NCI-H1930 (cell line): Measurements from ENCODE around the gene TAS1R1.

ENCODE experiments used
- DNase-seq, 2 experiments: peaks; one replicate each; lab custom pipeline; 2025; lab: John Stamatoyannopoulos, UW

The TAS1R1 gene

DNA sequence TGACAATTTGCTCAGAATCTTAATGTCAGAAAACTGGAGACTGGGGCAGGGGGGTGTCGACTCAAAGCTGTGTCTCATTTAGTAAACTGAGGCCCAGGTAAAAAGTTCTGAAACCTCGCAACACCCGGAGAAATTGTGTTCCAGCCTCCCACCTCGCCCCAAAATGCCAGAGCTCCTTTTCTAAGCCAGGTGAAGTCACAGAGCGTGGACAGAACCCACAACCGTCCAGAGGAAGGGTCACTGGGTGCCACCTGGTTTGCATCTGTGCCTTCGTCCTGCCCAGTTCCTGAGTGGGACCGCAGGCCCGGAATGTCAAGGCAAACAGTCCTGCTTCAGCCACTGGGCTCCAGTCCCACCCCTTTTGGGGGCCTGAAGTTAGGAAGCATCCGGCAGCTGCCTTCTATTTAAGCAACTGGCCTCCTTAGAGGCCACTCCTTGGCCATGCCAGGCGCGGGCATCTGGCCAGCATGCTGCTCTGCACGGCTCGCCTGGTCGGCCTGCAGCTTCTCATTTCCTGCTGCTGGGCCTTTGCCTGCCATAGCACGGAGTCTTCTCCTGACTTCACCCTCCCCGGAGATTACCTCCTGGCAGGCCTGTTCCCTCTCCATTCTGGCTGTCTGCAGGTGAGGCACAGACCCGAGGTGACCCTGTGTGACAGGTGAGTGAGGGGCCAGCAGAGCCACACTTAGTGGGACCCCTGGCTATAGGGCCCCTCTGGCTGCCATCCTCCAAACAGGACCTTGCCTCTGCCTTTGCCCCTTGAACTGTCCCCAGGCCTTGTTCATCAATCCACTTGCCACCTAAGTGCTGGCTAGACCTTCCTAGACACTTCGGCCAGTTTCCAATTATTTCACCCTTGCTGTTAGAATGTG is at the start of gene TAS1R1:
TSS of gene TAS1R1 (plus strand) at position 401 of the 872 bp plus-strand sequence. CDS start at position 468, 67 bp downstream.
- DNase-seq: no peak

DNA sequence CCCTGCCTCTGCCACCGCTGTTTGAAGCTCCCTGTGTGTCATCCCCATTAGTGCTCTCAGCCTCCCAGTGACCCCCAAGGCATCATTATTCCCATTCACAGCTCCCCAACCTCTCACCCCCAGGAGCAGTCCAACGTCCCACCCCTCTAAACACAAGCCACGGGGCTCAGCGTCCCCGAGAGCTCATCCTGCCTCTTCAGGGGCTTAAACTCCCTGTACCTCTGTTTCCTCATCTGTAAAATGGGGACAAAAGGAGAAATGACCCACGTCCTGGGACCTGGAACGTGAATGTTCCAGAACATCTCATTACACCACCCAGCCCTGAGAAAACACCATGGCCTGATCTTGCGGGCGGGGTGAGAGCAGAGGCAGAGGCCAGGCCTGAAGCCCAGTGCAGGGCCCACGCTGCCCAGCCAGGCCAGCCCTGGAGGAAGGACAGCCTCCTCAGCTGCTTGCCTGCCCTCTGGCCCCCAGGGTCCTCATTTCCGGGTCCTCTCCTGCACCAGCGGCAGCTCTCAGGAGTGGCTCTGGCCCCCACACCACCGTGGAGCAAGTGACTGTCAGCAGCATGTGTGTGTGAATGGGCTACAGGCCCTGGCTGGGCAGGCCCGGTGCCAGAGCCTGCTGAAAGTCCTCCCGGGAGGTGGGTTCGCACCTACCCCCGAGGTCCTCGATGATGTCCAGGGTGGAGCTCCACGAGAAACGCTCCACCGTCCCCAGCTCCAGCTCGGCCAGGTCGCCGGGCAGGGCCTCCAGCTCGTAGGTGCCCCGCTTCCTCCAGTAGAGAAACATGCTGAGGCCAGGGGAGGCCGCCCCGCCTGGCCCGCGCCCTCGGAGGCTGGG is 49.5 kb upstream of the TAS1R1 start:
- no peak for DNase-seq

DNA sequence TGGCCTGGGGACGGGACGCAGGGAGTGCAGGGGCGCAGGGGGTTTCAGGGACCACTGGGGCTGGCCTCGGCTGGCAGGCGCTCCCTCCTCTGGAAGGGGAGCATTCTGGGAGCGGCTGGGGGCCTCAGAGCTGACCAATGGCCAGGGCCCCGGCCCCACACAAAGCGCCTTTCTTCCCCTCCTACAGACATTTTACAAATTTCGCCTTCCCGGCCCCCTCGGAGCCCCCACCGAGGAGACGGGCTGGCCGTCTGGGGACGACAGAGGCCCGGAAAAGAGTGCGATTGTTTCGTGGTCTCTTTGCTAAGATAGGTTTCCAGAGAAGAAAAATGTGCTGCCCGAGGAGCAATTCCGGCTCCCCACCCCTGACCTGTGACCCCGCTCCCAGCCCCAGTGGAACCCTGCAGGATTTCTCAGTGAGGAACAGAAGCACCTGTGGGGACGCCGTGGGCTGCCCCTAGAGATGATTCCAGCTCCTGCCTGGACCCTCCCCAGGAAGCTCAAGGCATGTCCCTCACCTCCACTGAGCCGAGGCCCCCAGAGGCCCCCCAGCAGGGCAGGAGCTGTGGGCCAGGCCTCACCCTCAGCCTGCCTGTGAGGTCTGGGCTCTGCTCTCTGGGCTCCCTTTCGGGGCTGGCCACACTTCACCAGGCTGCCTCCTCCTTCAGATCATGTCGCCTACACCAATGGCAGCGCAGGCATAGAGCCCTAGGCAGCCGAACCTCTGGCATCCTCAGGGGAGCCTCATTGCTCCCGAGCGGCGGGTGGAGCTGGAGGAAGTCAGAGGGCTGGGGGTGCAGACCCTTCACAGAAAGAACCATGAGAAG is 48.7 kb upstream of the TAS1R1 start:
- no peak for DNase-seq

DNA sequence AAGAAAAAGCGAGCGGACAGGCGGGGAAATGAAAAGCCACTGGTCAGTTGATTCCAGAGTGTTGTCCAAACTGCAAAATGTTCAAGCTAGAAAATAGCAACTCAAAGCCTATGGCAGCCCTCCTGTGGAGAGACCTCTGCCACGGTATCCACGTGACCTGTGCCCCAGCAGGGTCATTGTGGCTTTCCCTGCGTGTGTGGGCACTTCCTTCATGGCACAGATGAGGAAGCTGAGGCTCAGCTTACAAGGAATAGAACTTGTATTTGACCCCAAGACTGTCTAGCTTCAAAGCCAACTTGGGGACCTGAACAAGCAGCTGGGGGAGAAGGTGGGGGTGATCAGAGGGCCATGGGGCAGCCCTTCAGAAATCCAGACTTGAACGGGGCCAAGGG is 48.1 kb upstream of the TAS1R1 start:
- no peak for DNase-seq

DNA sequence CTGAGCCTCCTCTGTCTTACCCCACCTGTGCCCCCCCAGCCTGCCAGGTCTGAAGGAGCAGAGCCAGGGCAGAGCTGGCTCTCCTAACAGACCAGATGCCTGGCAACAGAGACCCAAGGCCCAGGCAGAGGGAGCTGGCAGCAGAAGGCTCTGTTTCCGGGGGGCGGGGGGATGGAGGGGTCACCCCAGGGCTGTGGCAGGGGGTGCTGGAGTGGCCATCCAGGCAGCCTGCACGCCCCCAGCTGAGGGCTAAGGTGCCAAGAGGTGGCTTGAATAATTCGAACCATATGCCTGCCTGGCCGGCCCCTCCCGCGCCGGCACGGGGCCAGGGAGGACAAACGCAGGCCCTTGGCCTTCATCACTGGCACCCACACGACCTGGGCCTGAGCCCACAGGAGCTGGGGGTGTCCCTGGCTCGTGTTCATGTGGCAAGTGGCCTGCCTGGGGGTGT is 47.6 kb upstream of the TAS1R1 start:
- no peak for DNase-seq

DNA sequence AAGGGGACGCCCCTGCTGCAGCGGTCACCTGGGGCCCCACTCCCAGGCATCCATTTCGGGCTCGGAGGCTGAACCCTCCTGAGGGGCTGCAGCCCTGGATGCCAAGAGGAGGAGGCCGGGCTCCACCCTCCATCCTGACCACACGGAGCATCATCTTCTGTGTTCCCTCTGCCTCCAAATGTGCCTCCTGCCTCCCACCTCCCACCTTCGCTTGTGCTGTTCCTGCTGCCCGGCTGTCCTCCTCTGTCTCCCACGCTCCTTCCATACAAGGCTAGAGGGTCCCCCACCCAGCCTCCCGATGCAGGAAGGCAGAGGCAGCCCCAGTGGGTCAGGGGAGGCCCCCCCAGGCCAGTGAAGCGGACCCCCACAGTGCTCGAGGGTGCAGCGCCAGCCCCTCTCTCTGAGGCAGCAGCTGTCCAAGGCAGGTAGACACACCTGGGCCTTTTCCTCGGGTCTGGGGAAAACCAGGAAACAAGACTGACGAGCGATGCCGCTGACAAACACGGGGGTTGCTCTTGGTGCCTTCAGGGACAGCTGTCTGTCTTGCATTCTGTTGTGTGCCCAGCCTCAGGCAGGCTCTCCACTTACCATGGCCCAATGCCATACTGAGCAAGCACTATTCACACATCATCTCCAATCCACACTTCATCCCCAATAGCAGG is 46.8 kb upstream of the TAS1R1 start:
- no peak for DNase-seq

DNA sequence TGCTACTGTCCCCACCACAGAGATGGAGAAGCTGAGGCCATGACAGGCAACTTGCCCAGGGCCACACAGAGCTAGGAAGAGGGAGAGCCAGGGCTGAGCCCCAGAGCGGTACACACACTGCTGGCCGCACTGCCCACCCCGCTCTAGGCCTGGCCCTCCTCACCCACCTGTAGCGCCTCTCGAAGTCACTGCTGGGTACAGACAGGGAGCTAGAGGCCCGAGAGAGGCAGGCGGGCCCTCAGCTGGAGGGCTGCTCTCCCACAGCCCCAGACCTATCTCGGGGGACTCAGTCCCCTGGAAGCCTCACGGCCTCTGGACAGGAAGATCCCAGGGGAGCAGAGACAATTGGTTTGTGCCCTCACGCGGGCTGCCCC is 46.3 kb upstream of the TAS1R1 start:
- DNase-seq: no peak

DNA sequence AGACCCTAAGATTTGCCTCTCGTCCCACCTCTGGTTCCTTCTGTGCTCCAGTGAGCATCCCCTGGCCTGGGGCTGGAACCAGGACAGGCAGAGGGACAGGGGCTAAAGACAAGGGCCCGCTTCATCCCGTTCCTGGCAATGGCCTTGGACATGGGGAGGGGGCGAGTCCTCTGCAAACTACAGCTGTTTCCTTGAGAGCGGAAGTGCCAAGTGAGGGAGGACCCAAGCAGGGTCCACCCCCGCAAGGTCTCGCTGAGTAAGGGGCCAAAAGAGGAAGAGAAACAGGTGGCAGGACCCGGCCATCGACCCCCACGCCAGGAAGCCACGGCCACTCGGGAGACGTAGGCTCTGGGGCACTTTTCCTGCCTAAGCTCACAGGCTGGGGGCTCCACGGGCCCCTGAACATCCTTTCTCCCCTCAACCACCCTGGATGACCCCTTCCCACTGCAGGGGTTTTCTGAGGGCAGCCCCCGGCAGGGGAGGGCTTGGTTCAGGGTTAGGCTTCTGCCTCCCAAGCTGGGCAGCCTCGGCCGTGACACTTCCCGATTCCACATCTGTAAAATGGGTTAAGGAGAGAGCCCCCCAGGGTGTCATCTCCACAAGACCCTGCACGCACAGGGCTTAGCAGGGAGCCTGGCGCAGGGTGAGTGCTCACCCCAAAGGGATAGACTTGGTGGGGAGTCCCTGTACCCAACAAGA is 45.7 kb upstream of the TAS1R1 start:
- no peak for DNase-seq

DNA sequence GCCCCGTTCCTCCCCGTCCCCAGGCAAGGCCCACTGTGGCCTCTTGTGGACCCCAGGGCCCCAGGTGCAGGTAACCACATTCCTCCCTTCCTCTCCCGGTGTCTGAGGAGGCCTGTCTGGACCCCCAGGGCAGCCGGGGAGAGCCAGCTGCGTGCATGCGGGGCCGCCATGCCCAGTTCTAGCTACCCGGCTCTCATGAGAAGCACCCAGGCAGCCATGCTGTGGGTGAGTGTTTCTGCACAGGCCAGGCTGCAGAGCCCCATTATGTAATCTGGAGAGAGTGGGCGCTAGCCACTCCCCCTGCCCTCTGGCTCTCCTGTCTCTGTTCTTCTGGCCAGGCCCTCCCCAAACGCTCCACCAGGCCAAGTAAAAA is 45.2 kb upstream of the TAS1R1 start:
- DNase-seq: no peak

DNA sequence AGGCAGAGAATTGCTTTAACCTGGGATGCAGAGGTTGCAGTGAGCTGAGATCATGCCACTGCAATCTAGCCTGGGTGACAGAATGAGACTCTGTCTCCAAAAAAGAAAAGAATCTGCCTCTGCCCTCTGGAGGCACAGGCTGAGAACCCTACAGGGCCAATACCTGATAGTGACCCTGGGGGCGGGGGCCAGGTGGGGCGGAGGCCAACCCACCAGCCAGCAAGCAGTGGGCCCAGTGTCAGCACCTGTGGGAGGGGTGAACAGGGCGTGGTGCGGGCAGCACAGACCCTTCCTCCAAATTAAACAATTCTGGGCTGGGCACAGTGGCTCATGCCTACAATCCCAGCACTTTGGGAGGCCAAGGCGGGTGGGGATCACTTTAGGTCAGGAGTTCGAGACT is 44.6 kb upstream of the TAS1R1 start:
- DNase-seq: no peak

DNA sequence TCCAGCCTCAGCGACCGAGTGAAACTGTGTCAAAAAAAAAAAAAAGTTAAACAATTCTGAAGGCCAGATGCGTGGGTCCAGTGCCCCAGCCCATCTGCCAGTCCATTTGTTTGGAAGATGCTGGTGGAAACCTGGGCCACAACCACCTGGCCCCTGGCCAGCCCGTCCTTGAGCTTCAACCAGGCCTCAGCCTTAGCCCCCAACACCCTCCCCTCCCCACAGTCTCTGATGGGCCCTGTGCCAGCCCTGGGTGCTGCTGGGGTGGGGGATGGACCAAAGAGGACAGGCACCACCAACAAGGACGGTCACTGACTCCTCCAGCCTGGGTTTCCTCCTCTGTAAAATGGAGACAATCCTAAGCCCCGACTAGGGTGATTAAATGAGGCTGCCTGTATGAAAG is 44.1 kb upstream of the TAS1R1 start:
- DNase-seq: no peak

DNA sequence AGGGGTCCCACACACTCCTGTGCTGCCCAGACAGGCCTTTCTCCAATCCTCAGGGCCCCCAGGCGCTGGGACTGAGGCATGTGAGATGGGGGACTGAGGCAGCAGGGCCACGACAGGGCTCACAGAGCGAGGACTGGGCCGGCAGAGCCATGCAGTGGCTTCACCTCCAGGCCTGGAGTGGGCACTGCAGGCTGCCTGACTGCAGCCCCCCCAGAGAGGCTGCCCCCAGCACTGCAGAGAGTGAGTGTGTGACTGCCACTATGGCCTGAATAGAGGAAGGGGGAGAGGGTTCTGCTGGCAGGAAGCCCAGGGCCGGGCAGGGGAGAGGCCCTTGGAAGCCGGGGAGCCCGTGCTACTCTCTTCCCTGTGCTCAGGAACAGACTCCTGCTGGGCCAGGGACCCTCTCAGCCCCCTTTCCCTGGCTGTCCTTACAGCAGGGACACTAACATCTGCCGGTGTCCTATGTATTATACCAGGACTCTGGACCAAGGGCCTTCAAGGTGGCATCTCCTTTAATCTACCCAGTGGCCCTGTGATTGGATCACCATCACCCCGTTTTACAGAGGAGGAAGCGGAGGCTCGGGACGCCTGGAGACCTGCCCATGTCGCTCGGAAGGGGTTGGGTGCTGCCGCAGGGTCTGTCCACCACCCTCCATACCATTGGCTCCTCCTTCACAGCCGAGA is 43.4 kb upstream of the TAS1R1 start:
- DNase-seq: no peak

DNA sequence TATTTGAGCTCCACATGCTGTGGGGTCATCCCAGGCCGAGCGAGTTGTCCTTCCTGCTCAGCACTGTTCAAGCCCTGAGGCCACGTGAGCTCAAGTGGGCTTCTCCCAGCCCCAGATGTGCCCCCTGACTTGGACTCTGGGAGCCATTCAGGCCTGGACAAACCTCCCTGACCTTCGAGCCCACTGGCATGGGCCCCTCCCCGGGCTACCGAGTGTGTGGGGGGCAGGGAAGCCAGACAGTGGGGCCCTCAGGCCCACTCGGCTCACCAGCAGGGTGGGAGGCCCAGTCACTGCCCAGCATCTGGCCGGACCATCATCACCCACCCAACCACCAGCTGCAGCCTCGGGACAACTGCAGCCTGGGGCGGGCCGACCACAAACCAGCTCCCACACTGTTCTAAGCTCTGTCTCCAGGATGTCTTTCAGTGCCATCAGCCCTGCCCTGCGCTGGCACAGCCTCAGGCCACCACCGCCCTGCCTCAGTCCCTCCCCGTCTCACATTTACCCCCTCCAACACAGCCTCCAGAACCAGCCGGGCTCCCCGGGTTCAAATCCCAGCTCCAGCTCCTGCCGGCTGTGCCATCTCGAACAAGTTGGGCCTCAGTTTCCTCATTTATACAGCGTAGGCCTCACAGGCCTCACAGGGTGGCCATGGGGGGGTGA is 42.7 kb upstream of the TAS1R1 start:
- no peak for DNase-seq

DNA sequence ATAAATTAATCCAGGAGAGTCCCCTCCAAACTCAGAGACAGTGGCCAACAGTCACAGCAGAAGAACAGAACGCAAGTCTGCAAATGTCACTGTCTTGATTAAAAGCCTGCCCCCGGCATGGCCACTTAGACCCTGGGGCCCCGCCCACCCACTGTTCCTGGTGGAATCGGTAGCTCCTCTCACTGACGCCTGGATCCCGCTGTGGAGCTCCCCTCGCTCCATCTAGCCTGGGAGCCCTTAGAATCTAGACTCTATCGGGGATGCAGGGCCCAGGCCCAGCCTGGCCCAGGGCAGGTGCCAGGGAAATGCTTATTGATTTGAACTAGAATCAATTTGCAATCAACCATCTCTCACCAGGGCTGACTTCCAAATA is 42.2 kb upstream of the TAS1R1 start:
- DNase-seq: no peak

DNA sequence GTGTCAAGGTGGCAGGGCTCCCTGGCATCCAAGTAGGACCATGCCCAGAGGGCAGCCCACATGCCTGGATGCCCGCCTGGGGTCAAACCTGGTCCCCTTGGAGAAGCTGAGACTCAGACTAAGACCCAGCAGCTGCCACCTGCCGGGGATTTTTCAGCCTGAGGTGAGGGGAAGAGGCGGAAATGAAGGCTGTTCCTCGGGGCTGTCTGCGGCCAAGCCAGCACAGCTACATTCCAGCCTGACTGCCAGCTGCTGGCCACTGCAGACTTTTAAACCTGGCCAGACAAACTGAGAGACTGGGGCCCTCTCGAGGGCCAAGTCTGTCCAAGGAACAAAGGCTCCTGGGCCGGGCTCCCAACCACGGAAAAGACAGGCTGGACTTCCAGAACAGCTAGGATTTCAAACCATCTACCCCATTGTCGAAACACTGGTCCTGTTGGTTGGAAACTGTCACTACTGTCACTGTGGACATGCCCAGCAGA is 41.7 kb upstream of the TAS1R1 start:
- no peak for DNase-seq

DNA sequence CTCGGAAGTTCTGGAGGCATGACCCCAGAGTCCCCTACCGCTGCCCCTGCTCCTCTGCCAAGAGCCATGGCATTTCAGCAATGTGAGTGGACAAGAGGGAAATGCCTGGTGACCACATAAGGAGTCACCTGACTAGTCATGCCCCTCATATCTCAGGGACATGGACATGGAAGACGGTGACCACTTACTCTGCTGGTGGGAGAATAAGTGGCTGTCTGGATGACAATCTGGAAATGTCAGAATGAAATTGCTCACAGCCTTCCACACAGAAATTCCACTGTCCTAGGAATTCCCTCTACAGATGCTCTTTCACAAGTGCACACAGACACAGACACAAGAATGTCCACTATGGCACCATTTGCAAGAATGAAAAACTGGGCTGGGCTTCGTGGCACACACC is 39.3 kb upstream of the TAS1R1 start:
- DNase-seq: no peak

DNA sequence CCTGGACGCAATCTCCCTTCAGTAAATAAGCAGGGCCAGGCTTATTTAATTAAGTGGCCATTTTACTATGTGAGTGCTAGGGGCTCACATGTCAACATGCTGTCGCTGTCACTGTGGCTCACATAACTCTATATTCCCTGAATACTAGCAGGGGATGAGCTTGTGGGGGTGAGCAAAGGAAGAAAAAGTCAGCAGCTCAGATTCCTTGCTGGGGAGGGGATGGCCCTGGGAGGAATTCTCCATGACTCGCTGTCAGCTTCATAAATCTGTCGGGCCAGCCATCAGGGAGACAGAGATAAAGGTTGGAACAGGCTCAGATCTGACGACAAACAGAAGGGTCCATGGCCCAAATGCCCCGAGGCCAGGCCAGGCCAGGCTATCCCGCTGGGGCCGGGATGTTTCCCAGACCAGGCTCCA is 37.7 kb upstream of the TAS1R1 start:
- DNase-seq: no peak

DNA sequence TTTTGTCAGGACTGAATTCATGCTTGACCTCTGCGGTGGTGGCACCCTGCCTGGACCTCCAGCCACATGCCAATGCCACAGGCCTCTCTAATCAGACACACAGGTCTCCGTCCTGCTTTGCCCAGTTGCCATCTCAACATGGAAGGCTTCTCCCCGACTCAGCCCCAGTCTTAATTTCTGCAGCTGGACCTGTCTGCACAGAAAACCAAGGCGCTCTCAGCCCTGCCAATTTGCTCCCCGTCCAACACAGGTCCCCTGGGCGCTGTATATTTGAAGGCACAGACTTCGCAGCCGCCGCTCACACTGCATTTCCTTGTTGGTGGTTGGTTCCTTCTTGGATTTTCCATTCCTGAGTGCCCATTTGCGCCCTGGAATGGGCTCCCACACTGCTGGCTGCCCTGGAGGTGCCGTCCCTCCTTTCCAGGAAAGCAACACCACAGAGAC is 35.6 kb upstream of the TAS1R1 start:
- DNase-seq: no peak

DNA sequence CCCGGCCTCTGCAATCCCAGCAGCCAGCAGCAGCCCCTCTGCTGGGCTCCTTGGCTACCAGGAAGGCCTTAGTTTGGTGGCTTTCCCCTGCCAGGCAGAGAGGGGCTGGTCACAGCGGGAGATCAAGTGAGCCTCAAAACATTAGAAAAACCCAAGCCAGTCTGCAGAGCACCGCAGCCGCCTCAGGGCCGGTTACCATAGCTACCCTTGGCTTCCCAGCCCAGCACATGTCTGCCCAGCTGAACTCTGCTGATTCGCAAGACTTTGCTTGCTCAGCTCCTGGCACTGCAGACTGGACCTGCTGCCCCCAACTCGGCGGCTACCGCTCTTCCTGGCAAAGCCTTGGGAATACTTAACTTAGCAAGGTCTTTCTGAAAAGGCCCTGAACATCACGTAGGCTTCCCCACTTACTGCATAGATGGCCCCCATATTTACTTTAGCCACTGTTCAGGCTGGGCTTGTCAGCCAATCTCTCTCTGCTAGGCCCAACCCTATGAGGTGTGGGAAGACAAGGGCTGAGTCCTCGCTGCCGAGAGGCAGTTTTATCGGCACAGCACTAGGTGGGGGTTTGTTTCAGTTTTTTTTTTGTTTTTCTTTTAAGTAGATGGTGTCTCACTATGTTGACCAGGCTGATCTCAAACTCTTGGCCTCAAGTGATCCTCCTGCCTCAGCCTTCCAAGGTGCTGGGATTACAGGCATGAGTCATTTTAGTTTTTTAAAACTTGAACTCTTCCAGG is 35.0 kb upstream of the TAS1R1 start:
- DNase-seq: no peak
